Prostate gland (tissue), 2 donors: ENCODE results near the gene LSM8. TPM values are rescaled to one million over a fixed set of nuclear protein-coding genes. Genes with fewer than 3 reads are reported as not detected.

Experiments used
- DNase-seq: peaks from one replicate; pipeline ENCODE4 v3.0.0-alpha.2; 2019; ENCODE audit warnings: low spot score
- H3K27ac ChIP-seq, 2 donors: fragments of 200-600 bp; sonication (generic); 2 replicates each; pipeline ENCODE4 v1.5.1; 2017 to 2019
- H3K27me3 ChIP-seq: fragments of 200-600 bp; sonication (generic); replicated peaks from 2 replicates; pipeline ENCODE4 v1.5.1; 2019; ENCODE audit not compliant: insufficient read depth
- H3K36me3 ChIP-seq, 2 donors: fragments of 200-600 bp; sonication (generic); 1 replicate in 1 of 2; 2 replicates in 1 of 2; pipeline versions ENCODE4 v1.5.1 to v1.8.1; 2017 to 2019
- H3K4me1 ChIP-seq: fragments of 200-600 bp; sonication (generic); replicated peaks from 2 replicates; pipeline ENCODE4 v1.5.1; 2019
- H3K4me3 ChIP-seq, 2 donors: fragments of 200-600 bp; sonication (generic); 2 replicates each; pipeline ENCODE4 v1.5.1; 2017 to 2019
- H3K9me3 ChIP-seq: fragments of 200-600 bp; sonication (generic); 2 replicates; pipeline ENCODE4 v1.5.1; 2017
- POLR2A ChIP-seq: fragments of 450-650 bp; IDR thresholded peaks from one replicate; pipeline ENCODE4 v1.6.1; 2016; ENCODE audit warnings: antibody characterized with exemption, mild to moderate bottlenecking
- POLR2AphosphoS5 ChIP-seq: sonication (generic); formaldehyde crosslinking; IDR thresholded peaks from one replicate; pipeline ENCODE4 v1.6.1; 2017; ENCODE audit warnings: antibody characterized with exemption
- WGBS: methylation state at CpG from one replicate; pipeline ENCODE4 v1.1.5; 2018; 5-methylcytosine and 5-hydroxymethylcytosine counted together
- intact Hi-C: fragments of 100-400 bp; cut with DNase I; formaldehyde crosslinking; loops from one replicate; pipeline ENCODE4 v1.14.2; 2022
- total RNA-seq, 2 donors: library from RNA; depleted of rRNA; stranded (reverse); fragments of >200 nt; gene quantifications; one replicate each; pipeline ENCODE4 v1.1.0, GENCODE V29; 2016
- TF ChIP-seq, protein P1 (sequence below), 4 experiments: fragments of 200-600 bp in 2 of 4; fragments of 450-650 bp in 2 of 4; sonication (generic) in 2 of 4; IDR thresholded peaks; 1 replicate in 3 of 4; 2 replicates in 1 of 4; pipeline ENCODE4 v1.5.1; 2016 to 2019; ENCODE audit warnings: antibody characterized with exemption in 4 of 4, mild to moderate bottlenecking in 2 of 4, moderate library complexity in 2 of 4

Gene LSM8
- total RNA-seq, 2 donors from 2014 or later: 24.8 to 29.3 TPM

DNA sequence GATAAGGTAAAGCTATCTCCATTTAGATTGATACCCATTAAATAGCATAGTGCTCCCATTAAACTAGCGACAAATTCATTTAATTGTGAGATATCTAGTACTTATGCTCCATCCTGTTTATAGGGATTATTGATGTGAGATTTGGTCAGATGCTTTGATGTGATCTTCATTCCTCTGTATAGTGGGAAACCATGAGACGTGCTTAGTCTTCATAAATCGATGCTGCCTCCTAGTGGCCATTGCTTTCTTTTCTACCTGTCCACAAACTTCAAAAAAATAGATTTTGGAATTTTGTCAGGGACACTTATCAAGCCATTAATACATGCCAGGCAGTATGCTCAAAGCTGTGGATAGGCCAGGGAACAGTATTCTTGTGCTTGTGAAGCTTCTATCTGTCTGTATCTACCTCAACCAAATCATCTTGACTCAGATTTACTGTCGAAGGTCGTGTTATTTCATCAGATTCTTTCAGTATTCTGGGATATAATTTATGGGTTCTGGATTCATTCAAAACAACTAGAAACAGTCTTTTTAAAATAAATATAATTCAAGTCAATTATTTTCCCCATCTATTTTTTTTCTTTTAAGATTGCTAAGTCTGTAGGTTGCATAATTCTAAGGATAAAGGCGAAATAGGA is 12.0 kb downstream of the LSM8 start:
- intact Hi-C loops: loop anchor here (10.0 kb wide), 1 partner anchor 321 kb away; the partner anchor contains the start of gene CTTNBP2
- H3K27ac ChIP-seq: no peak overlapping the region
- H3K4me3 ChIP-seq: no peak overlapping the region
- TF ChIP-seq POLR2A: no peak
- no peak for TF ChIP-seq POLR2AphosphoS5
- TF ChIP-seq, protein P1, sequence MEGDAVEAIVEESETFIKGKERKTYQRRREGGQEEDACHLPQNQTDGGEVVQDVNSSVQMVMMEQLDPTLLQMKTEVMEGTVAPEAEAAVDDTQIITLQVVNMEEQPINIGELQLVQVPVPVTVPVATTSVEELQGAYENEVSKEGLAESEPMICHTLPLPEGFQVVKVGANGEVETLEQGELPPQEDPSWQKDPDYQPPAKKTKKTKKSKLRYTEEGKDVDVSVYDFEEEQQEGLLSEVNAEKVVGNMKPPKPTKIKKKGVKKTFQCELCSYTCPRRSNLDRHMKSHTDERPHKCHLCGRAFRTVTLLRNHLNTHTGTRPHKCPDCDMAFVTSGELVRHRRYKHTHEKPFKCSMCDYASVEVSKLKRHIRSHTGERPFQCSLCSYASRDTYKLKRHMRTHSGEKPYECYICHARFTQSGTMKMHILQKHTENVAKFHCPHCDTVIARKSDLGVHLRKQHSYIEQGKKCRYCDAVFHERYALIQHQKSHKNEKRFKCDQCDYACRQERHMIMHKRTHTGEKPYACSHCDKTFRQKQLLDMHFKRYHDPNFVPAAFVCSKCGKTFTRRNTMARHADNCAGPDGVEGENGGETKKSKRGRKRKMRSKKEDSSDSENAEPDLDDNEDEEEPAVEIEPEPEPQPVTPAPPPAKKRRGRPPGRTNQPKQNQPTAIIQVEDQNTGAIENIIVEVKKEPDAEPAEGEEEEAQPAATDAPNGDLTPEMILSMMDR (IDR thresholded peaks at IDR 0.05): peak in 3 of 4 experiments; percentile 56 to 59 (median 58)
- 56% methylated on average over 6 of the region's 6 CpGs for WGBS
- H3K27me3 ChIP-seq: no peaks in the 10 kb centered on the region
- no peaks in the 10 kb centered on the region for H3K36me3 ChIP-seq
- H3K4me1 ChIP-seq: peaks cover 5% of the 10 kb centered on the region
- H3K9me3 ChIP-seq: no peaks in the 10 kb centered on the region
- DNase-seq: peak; percentile 60

DNA sequence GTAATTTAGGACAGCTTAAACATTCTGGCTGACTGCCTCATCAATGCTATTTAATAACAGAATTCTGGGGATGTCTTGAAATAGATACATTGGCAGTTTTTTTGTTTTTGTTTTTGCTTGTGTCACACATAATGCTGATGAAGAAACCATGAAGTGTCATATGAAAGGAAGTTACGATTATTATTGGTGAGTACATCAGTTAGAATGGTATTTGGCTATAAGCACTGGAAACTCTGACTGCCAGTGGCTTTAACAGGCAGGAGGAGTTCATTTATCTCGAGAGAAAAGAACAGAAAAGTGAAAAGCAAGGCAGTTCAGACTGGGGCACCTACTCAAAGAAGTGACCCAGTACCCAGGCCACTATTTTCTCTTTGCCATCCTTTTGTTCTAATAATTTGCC is 18.1 kb downstream of the LSM8 start:
- H3K4me3 ChIP-seq: no peak overlapping the region
- no peak overlapping the region for H3K27ac ChIP-seq
- TF ChIP-seq POLR2A: no peak
- no peak for DNase-seq
- no peaks in the 10 kb centered on the region for H3K27me3 ChIP-seq
- no peaks in the 10 kb centered on the region for H3K4me1 ChIP-seq
- no peaks in the 10 kb centered on the region for H3K9me3 ChIP-seq
- WGBS: 51% methylated on average over 2 of the region's 2 CpGs
- H3K36me3 ChIP-seq: no peaks in the 10 kb centered on the region
- intact Hi-C loops: no loop called here

DNA sequence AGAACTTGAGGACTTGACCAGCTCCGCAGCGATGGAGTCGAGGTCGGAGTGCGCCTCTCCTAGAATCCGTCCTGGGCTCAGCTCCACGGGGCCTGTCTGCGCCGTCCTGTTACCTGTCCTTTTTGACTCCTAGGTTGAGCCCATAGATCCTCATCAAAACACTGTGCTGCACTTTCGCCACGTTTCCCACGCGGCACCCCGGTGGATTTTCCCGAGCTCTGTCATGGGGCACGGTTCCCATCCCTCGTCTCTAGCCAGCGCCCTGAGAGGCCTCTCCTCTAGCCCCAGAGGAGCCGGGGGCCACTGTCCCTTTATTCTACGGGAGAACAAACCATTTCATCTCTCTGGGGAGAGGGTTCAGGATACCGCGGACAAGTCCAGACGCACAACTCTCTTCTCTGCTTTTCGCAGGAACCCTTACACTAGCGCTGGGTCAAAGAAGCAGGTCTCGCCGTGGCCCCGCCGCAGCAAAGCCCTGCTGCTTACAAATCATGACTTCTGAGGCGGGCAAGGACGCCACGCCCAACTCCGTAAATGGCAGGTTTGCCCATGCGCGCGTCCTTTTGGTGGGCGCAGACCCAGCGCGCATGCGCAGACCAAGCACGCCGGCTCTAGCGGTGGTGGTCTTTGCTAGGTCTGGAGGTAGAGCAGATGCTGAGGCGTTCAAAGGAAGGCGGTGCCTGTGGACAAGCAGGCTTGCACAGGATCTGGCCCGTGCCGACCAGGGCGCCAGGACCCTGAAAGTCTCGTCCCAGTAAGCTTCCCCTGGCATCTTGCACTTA is 30.3 kb downstream of the LSM8 start:
- Histone ChIP-seq H3K4me1 (no peaks in the 10 kb centered on the region), H3K9me3 (no peaks in the 10 kb centered on the region), H3K27me3 (no peaks in the 10 kb centered on the region), H3K27ac (peak overlapping the region in 1 of 2 donors; percentile 48), H3K36me3 (no peaks in the 10 kb centered on the region), H3K4me3 (peak overlapping the region; percentile 35 to 43)
- 9% methylated on average over 45 of the region's 49 CpGs for WGBS
- peak; percentile 65 for DNase-seq
- intact Hi-C loops: no loop called here
- TF ChIP-seq, protein P1 (IDR thresholded peaks at IDR 0.05): no peak
- TF ChIP-seq POLR2A (peak; percentile 45), POLR2AphosphoS5 (peak; percentile 78)

DNA sequence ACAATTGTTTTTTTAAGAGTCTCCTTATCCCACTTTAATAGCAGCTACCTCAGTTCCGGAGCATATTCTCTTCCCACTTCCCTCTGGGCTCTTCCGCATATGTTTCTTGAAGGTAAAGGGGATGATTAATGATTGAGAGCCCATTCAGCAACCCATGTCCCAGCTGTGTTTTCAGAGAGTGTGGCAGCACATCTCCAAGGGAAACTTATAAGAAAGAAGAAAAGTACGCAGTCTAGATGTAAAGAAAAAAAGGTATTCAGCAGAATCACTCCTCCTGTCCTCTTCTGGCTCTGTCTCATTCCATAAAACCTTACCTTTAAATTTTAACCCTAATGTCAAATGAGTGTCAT is 30.8 kb downstream of the LSM8 start:
- no peaks in the 10 kb centered on the region for H3K27me3 ChIP-seq
- DNase-seq: no peak
- H3K36me3 ChIP-seq: no peaks in the 10 kb centered on the region
- 35% methylated on average over 3 of the region's 3 CpGs for WGBS
- peak overlapping the region in 1 of 2 donors; percentile 48 for H3K27ac ChIP-seq
- intact Hi-C loops: no loop called here
- H3K4me3 ChIP-seq: peak overlapping the region; percentile 35 to 43
- H3K9me3 ChIP-seq: no peaks in the 10 kb centered on the region
- TF ChIP-seq POLR2A: no peak
- no peak for TF ChIP-seq POLR2AphosphoS5
- TF ChIP-seq, protein P1 (IDR thresholded peaks at IDR 0.05): no peak
- no peaks in the 10 kb centered on the region for H3K4me1 ChIP-seq

DNA sequence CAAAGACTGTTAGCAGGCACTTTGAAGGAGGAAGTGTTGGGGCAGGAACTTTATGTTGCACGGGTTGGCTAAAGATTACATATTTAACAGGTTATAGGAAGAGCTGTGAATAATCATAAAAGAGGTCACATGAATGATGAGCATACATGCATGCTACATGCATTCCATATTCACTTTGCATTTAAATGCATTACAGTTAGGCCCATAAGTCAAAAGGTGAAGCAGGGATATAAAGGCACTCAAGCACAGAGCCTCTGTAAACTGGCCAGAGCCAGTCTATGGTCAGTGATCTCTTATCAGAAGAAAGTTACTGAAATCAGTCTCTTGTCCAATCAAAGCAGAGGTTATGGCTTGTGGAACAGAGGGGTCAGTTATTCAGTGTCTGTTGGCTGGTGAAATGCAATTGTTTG is 33.3 kb downstream of the LSM8 start:
- intact Hi-C loops: no loop called here
- Histone ChIP-seq H3K9me3 (no peaks in the 10 kb centered on the region), H3K27me3 (no peaks in the 10 kb centered on the region), H3K4me3 (no peak overlapping the region), H3K4me1 (no peaks in the 10 kb centered on the region), H3K36me3 (no peaks in the 10 kb centered on the region), H3K27ac (no peak overlapping the region)
- TF ChIP-seq POLR2A (no peak), POLR2AphosphoS5 (no peak)
- TF ChIP-seq, protein P1 (IDR thresholded peaks at IDR 0.05): no peak
- no peak for DNase-seq
- 42% methylated on average over 1 of the region's 1 CpG for WGBS
